Measurements from ENCODE around the gene FANCG.

Gene FANCG

GRCh38 chr9:35071814-35072460 is 7.8 kb downstream of the FANCG start:
- H3K9me3 ChIP-seq (ENCODE audit: insufficient read depth, low read length, severe bottlenecking): no peaks in the 10 kb centered on the region
- peak overlapping the region; percentile 91 for H3K27ac ChIP-seq (ENCODE audit: low read length)
- peaks cover 68% of the 10 kb centered on the region for H3K79me2 ChIP-seq (ENCODE audit: insufficient read depth, low read length)
- H2AFZ ChIP-seq (ENCODE audit: low read depth, low read length): peak overlapping the region; percentile 77
- H4K20me1 ChIP-seq (ENCODE audit: insufficient read depth, low read length): peaks cover 55% of the 10 kb centered on the region
- peak overlapping the region; percentile 98 for H3K9ac ChIP-seq (ENCODE audit: low read depth, low read length)
- peaks cover 82% of the 10 kb centered on the region for H3K36me3 ChIP-seq (ENCODE audit: insufficient read depth, low read length)
- DNase-seq: peak; percentile 71
- peak; percentile 61 for ATAC-seq (ENCODE audit: insufficient read depth, low read depth)
- peak overlapping the region; percentile 79 for H3K4me2 ChIP-seq (ENCODE audit: insufficient read depth, low read length)
- peak; percentile 34 for TF ChIP-seq CTCF (IDR thresholded peaks at IDR 0.05; ENCODE audit: borderline replicate concordance, extremely low read depth, low read length, poor library complexity, severe bottlenecking)
- no peak for TF ChIP-seq EZH2 (IDR thresholded peaks at IDR 0.05; ENCODE audit: borderline replicate concordance, low read depth, low read length, severe bottlenecking)
- peak overlapping the region; percentile 82 to 88 for H3K4me3 ChIP-seq (ENCODE audit: low read depth in 1 of 2, low read length in 2 of 2)
- H3K4me1 ChIP-seq (ENCODE audit: insufficient read depth, low read length): peaks cover 50% of the 10 kb centered on the region
- H3K27me3 ChIP-seq (ENCODE audit: insufficient read depth, low read length, poor library complexity): no peaks in the 10 kb centered on the region

DNA sequence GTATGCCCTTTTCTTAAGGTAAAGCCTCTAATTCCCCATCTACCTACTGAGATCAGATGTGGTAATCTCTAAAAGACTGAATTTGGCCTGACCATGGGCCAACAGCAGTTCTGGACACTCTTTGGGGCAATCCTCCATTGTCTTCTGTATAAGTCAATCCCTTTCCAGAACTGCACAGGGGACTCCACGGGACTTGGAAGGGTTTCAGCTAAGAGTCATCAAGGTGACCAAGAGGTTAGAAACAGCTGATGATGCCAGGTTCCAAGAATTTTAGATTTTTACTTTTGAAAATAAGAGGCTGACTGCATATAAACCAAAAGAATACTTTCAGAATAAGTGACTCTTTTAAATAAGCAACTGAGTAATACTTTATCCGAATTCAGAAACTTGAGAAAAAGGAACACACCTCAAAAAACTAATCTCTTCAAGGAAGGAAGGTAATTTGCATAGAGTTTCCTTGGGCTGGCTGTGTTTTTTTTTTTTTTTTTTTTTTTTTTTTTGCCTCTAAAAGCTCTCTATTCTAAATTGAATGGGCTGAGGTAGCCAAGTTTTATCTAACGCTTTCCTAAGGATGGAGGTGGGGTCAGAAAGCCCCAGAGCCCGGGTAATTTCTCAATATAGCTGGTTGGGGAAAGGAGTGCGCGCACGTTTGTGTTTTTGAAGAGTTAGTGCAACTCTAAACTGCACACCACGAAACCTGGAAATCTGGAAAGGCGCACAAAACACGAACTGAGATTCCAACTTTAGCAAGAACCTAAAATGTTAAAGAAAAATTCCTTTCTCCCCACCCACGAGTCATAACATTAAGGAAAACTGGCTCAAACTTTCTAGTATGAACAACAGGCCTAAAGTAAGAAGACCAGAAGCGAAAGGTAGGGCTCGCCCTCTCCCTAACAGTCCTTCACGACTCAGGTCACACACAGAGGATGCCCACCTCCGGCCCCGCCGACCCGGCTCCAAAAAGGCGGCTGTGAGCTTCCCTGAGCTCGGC is 8.6 kb downstream of the FANCG start:
- Histone ChIP-seq H4K20me1 (ENCODE audit: insufficient read depth, low read length) (peaks cover 57% of the 10 kb centered on the region), H3K79me2 (ENCODE audit: insufficient read depth, low read length) (peaks cover 67% of the 10 kb centered on the region), H3K4me1 (ENCODE audit: insufficient read depth, low read length) (peaks cover 43% of the 10 kb centered on the region), H3K4me2 (ENCODE audit: insufficient read depth, low read length) (peak overlapping the region; percentile 79), H3K27ac (ENCODE audit: low read length) (peak overlapping the region; percentile 91), H3K4me3 (ENCODE audit: low read depth in 1 of 2, low read length in 2 of 2) (peak overlapping the region; percentile 82 to 88), H3K36me3 (ENCODE audit: insufficient read depth, low read length) (peaks cover 82% of the 10 kb centered on the region), H3K9me3 (ENCODE audit: insufficient read depth, low read length, severe bottlenecking) (no peaks in the 10 kb centered on the region), H2AFZ (ENCODE audit: low read depth, low read length) (no peak overlapping the region), H3K9ac (ENCODE audit: low read depth, low read length) (peak overlapping the region; percentile 98), H3K27me3 (ENCODE audit: insufficient read depth, low read length, poor library complexity) (no peaks in the 10 kb centered on the region)
- DNase-seq (no peak), ATAC-seq (ENCODE audit: insufficient read depth, low read depth) (no peak)
- TF ChIP-seq CTCF (IDR thresholded peaks at IDR 0.05; ENCODE audit: borderline replicate concordance, extremely low read depth, low read length, poor library complexity, severe bottlenecking): no peak
- no peak for TF ChIP-seq EZH2 (IDR thresholded peaks at IDR 0.05; ENCODE audit: borderline replicate concordance, low read depth, low read length, severe bottlenecking)

DNA sequence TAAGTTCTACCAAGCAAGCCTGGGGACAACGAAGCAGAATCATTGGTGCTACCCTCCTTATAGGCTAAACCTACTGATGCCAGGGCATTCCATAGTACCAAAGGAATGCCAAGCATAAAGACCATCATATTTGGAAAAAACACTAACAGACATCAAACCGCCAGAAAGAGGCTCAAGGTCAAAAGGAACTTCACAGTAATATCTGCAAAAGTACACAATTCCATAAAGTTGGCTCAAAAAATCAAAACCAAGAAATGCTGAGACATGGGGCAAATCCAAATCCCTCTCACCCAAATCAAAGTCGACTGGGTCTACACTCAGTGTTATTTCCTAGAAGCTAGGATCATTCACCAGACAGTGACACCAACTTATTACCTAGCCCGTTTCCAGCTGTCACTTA is 10.7 kb downstream of the FANCG start:
- H3K9ac ChIP-seq (ENCODE audit: low read depth, low read length): 0 out of 2 replicates have a peak overlapping the region, but pooled peaks have one; percentile 15
- no peak overlapping the region for H3K27ac ChIP-seq (ENCODE audit: low read length)
- TF ChIP-seq CTCF (IDR thresholded peaks at IDR 0.05; ENCODE audit: borderline replicate concordance, extremely low read depth, low read length, poor library complexity, severe bottlenecking): no peak
- peaks cover 82% of the 10 kb centered on the region for H3K36me3 ChIP-seq (ENCODE audit: insufficient read depth, low read length)
- no peak overlapping the region for H2AFZ ChIP-seq (ENCODE audit: low read depth, low read length)
- no peak overlapping the region for H3K4me3 ChIP-seq (ENCODE audit: low read depth in 1 of 2, low read length in 2 of 2)
- H3K9me3 ChIP-seq (ENCODE audit: insufficient read depth, low read length, severe bottlenecking): no peaks in the 10 kb centered on the region
- H3K4me2 ChIP-seq (ENCODE audit: insufficient read depth, low read length): peak overlapping the region; percentile 79; the same call in 1 of the 2 replicates
- ATAC-seq (ENCODE audit: insufficient read depth, low read depth): no peak
- peaks cover 66% of the 10 kb centered on the region for H3K79me2 ChIP-seq (ENCODE audit: insufficient read depth, low read length)
- peaks cover 32% of the 10 kb centered on the region for H3K4me1 ChIP-seq (ENCODE audit: insufficient read depth, low read length)
- no peak for DNase-seq
- peaks cover 56% of the 10 kb centered on the region for H4K20me1 ChIP-seq (ENCODE audit: insufficient read depth, low read length)
- H3K27me3 ChIP-seq (ENCODE audit: insufficient read depth, low read length, poor library complexity): no peaks in the 10 kb centered on the region

Measured in DND-41 (cell line).